Duodenal mucosa (tissue), 2 donors: Measurements from ENCODE around the gene DCLK3.

Experiments used
- H3K27ac ChIP-seq: one replicate; pipeline ENCODE4 v1.7.0; 2013; ENCODE audit warnings: low read depth, low read length
- H3K27me3 ChIP-seq, 2 donors: one replicate each; pipeline ENCODE4 v1.7.0; 2013; ENCODE audit warnings: low read length in 2 of 2, control low read depth in 1 of 2; ENCODE audit not compliant: insufficient read depth in 2 of 2, control insufficient read depth in 1 of 2
- H3K36me3 ChIP-seq, 2 donors: one replicate each; pipeline ENCODE4 v1.7.0; 2013; ENCODE audit warnings: low read length in 2 of 2, control low read depth in 1 of 2; ENCODE audit not compliant: insufficient read depth in 2 of 2, control insufficient read depth in 1 of 2
- H3K4me1 ChIP-seq, 2 donors: one replicate each; pipeline ENCODE4 v1.7.0; 2013; ENCODE audit warnings: low read length in 2 of 2, control low read depth in 1 of 2; ENCODE audit not compliant: insufficient read depth in 2 of 2, control insufficient read depth in 1 of 2
- H3K4me3 ChIP-seq, 2 donors: one replicate each; pipeline ENCODE4 v1.7.0; 2013; ENCODE audit warnings: low read length in 2 of 2, low read depth in 1 of 2
- H3K9ac ChIP-seq, 2 donors: one replicate each; pipeline ENCODE4 v1.7.0; 2013; ENCODE audit warnings: low read length in 2 of 2, low read depth in 1 of 2
- H3K9me3 ChIP-seq, 2 donors: one replicate each; pipeline ENCODE4 v1.7.0; 2013; ENCODE audit warnings: low read length in 2 of 2, control low read depth in 1 of 2; ENCODE audit not compliant: control insufficient read depth in 1 of 2

DCLK3 gene

GRCh38 chr3:36678216-36679013, 85.9 kb downstream of the DCLK3 start:
- Histone ChIP-seq H3K36me3 (no peaks in the 10 kb centered on the region), H3K9ac (no peak overlapping the region), H3K27ac (no peak overlapping the region), H3K4me1 (no peaks in the 10 kb centered on the region), H3K4me3 (no peak overlapping the region), H3K9me3 (peaks cover 4 to 10% of the 10 kb centered on the region in 2 donors), H3K27me3 (no peaks in the 10 kb centered on the region)

GRCh38 chr3:36677331-36678007, 86.9 kb downstream of the DCLK3 start:
- Histone ChIP-seq H3K27ac (no peak overlapping the region), H3K9me3 (peaks cover 4 to 10% of the 10 kb centered on the region in 2 donors), H3K27me3 (no peaks in the 10 kb centered on the region), H3K9ac (no peak overlapping the region), H3K4me3 (no peak overlapping the region), H3K4me1 (no peaks in the 10 kb centered on the region), H3K36me3 (no peaks in the 10 kb centered on the region)

GRCh38 chr3:36674816-36675215, 89.5 kb downstream of the DCLK3 start:
- H3K4me3 ChIP-seq: no peak overlapping the region
- H3K9me3 ChIP-seq: peaks cover 4 to 6% of the 10 kb centered on the region in 2 donors
- no peaks in the 10 kb centered on the region for H3K4me1 ChIP-seq
- H3K27me3 ChIP-seq: no peaks in the 10 kb centered on the region
- H3K36me3 ChIP-seq: no peaks in the 10 kb centered on the region
- H3K9ac ChIP-seq: no peak overlapping the region
- no peak overlapping the region for H3K27ac ChIP-seq

DNA sequence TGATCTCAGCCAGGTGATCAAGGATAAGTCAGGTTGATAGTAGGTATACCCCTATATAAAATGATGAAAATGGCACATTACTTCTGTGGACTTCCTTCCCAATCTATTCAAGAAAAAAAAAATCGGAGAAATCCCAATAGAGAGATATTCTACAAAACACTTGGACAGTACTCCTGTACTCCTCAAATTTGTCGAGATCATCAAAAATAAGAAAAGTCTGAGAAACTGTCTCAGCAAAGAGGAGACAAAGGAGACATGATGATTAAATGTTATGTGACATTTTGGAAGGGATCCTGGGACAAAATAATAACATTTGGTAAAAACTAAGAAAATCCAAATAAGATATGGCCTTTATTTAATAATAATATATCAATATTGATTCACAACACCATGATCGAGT, 94.6 kb downstream of the DCLK3 start:
- Histone ChIP-seq H3K27me3 (no peaks in the 10 kb centered on the region), H3K27ac (no peak overlapping the region), H3K9ac (no peak overlapping the region), H3K9me3 (no peaks in the 10 kb centered on the region), H3K4me1 (no peaks in the 10 kb centered on the region), H3K36me3 (no peaks in the 10 kb centered on the region), H3K4me3 (no peak overlapping the region)

DNA sequence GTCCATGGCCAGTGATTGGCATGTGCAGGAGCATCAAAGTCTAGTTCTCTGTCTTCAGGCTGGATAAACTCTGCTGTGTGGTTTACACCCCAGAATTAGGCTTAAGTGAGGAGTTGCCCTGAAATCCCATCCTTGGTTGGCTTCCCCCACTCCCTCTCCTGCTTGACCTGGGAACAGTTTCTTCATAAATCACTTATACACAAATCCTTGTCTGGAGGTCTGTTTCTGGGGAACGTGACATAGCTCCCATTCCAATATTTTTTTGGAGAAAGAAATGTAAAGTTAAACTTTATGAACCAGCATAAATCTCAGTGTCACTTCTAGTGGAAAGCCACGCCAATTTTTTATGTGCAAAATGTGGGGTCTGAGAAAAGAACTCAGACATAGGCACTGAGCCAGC, 98.2 kb downstream of the DCLK3 start:
- H3K27me3 ChIP-seq: no peaks in the 10 kb centered on the region
- no peaks in the 10 kb centered on the region for H3K4me1 ChIP-seq
- H3K9me3 ChIP-seq: no peaks in the 10 kb centered on the region
- no peak overlapping the region for H3K4me3 ChIP-seq
- H3K36me3 ChIP-seq: no peaks in the 10 kb centered on the region
- H3K27ac ChIP-seq: no peak overlapping the region
- no peak overlapping the region for H3K9ac ChIP-seq

DNA sequence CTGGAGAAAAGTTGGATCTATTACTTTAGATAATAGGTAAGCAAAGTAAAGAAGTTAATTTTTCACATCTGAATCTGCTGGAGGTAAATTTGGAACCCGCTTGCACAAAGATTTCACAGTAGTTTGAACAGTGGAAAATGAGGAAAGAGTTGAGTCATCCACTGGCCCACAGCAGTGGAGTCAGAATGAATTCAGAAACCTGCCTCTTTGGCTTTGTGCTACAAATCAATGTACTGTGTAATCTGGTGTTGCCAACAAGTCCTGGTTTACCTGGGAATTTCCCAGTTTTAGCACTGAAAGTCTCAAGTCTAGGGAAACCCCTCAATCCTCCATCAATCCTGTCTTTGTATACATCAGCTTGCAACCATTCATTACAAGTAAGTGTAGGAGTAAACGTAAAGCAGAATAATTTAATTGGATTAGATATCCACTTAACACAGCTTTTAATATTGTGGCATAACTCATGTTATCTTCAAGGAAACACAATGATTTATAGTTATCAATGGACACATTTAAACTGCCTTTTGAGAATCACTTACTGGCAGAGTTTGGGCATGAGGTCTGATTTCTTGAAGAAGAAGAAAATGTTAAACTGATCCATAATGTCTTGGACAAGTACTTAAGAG, 100.6 kb downstream of the DCLK3 start:
- H3K27me3 ChIP-seq: no peaks in the 10 kb centered on the region
- no peaks in the 10 kb centered on the region for H3K36me3 ChIP-seq
- H3K9me3 ChIP-seq: no peaks in the 10 kb centered on the region
- H3K4me1 ChIP-seq: no peaks in the 10 kb centered on the region
- no peak overlapping the region for H3K4me3 ChIP-seq
- H3K9ac ChIP-seq: no peak overlapping the region
- no peak overlapping the region for H3K27ac ChIP-seq

GRCh38 chr3:36662626-36663025, 101.7 kb downstream of the DCLK3 start:
- H3K27me3 ChIP-seq: no peaks in the 10 kb centered on the region
- no peak overlapping the region for H3K27ac ChIP-seq
- H3K36me3 ChIP-seq: no peaks in the 10 kb centered on the region
- no peaks in the 10 kb centered on the region for H3K9me3 ChIP-seq
- H3K9ac ChIP-seq: no peak overlapping the region
- no peaks in the 10 kb centered on the region for H3K4me1 ChIP-seq
- no peak overlapping the region for H3K4me3 ChIP-seq
